LNCAP (cell line): ENCODE measurements around the gene GPC3.

Source experiments
- TF ChIP-seq, protein P1 (sequence below): fragments of 450-650 bp; IDR thresholded peaks from 2 replicates; pipeline ENCODE4 v1.5.1; 2017; ENCODE audit warnings: mild to moderate bottlenecking

Gene GPC3

DNA sequence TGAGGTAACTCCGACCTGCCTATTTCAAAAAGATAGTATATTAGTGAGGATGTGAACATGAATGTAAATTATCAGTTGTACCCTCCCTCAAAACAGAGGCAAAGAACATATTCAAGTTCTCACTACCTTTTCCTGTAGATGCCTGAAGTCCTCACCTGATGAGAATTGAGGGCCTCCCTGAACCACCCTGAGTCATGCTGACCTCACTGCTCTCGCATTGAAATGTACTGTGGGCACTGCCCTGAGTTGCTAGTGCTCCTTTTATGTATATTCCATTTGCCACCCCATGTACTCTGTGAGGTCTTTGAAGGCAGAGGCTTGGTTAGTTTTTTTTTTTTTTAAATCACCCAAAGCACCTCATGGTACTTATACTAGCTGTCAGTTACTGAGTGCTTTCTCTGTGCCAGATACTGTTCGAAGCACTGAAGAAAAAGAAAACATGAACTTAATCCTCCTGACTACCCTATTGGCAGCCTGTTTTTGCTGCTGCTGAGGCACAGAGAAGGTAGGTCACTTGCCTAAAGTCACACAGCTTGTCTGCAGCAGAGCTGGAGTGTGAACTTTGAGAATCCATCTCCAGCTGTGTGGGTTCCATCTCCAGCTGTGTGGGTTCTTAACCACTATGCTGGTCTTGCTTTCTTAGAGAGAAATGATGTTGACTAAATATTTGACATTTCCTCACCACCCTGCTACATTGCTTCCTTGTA, 317.0 kb downstream of the GPC3 start:
- TF ChIP-seq, protein P1, sequence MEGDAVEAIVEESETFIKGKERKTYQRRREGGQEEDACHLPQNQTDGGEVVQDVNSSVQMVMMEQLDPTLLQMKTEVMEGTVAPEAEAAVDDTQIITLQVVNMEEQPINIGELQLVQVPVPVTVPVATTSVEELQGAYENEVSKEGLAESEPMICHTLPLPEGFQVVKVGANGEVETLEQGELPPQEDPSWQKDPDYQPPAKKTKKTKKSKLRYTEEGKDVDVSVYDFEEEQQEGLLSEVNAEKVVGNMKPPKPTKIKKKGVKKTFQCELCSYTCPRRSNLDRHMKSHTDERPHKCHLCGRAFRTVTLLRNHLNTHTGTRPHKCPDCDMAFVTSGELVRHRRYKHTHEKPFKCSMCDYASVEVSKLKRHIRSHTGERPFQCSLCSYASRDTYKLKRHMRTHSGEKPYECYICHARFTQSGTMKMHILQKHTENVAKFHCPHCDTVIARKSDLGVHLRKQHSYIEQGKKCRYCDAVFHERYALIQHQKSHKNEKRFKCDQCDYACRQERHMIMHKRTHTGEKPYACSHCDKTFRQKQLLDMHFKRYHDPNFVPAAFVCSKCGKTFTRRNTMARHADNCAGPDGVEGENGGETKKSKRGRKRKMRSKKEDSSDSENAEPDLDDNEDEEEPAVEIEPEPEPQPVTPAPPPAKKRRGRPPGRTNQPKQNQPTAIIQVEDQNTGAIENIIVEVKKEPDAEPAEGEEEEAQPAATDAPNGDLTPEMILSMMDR, result no peak

DNA sequence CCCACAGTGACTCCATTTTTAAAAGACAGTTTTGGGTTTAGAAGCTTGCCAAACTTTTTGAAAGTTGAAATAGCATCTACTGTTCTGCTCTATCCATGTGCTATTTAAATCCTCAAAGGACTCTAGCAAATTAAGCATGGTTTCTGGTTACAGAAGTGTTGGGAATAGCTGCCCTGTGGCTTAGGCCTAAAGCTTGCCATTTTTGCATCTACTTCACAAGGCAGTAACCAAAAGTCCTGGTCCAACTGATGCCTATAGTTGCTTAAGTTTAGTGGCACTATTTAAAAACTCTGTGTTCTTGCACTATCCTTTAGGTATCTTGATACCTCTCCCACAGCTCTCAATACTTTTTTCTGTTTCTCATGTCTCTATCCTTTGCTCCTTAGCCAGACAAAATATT, 319.1 kb downstream of the GPC3 start:
- TF ChIP-seq, protein P1, result no peak

DNA sequence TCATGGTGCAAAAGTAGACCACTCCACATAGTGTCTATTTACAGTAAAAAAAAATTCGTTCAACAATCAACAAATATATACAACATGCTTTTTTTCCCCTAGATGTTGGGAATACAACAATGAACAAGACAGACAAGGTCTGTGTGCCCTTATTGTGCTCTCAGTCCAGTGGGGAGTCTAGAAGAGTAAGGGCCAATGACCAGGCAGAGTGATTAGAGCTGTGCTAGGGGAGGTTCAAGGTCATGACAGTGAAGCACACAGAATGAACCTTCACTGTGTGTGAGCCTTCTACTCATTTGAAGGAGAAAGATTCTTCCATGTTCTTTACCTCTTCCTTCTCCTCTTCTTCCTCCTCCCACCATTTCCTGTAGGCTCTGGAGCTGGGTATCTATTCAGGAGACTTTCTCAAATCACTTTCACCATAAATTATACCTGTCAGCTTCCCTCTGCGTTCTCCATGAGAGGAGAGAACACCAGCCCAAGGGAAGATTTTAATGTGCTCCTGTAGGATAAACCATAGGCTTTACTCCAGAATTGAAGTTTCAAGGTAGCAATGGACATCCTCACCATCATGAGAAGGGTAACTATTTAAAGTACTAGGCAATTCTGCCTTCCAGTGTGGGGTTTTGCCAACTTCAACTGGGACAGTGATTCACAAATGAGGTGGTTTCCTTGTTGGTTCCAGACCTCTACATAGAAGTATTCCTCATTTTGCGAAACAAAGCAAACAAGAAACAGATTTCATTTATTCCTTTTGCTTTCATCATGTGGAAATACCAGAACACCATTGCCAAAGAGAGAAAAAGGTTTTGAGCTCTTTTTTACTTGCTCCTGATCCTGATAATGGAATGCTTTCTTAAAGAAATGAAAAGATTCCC, 323.2 kb downstream of the GPC3 start:
- TF ChIP-seq, protein P1, result no peak

DNA sequence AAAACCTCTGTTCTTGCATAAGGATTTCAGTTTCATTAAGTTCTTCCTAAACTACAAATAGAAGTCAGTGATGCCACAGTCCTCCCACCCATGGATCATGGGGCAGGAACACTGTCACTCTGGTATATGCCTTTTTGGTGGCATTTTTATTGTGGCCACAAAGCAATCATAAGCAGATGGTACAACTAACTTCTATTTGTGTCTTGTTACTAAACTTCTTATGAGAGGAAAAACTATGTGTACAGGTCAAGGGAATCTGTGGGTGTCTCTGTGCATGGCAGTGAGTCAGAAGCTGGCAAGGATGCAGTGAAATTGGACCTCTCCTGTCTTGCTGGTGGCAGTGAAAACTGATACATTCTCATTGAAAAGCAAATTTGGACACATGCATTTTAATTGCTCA, 325.1 kb downstream of the GPC3 start:
- TF ChIP-seq, protein P1, result no peak

DNA sequence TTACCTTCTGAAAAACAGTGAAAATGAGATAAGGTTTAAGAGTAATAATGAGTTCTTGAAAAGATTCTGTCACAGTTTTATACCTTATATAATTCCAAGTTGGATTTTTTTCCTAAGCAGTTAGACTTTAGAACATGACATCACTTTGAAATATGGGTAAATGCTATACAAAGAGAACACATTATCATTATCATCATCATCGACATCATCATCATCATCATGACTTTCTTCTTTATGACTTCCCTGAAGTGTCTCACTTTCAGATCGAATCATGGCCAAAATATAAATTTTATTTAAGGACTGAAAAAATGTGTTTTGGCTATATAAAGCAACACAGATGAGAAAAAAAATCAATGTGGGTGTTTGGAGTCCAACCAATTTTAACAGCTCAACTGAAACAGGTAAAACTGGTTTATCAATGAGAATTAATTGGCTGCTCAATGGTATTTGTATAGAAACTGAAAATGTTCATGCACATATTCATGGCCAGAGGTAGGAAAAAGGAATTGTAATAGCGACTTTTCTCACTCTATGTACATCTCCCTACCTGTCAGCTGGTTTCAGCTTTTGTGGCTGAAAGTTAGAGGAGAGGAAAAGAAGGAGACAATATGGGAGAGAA, 327.0 kb downstream of the GPC3 start:
- TF ChIP-seq, protein P1, result no peak

DNA sequence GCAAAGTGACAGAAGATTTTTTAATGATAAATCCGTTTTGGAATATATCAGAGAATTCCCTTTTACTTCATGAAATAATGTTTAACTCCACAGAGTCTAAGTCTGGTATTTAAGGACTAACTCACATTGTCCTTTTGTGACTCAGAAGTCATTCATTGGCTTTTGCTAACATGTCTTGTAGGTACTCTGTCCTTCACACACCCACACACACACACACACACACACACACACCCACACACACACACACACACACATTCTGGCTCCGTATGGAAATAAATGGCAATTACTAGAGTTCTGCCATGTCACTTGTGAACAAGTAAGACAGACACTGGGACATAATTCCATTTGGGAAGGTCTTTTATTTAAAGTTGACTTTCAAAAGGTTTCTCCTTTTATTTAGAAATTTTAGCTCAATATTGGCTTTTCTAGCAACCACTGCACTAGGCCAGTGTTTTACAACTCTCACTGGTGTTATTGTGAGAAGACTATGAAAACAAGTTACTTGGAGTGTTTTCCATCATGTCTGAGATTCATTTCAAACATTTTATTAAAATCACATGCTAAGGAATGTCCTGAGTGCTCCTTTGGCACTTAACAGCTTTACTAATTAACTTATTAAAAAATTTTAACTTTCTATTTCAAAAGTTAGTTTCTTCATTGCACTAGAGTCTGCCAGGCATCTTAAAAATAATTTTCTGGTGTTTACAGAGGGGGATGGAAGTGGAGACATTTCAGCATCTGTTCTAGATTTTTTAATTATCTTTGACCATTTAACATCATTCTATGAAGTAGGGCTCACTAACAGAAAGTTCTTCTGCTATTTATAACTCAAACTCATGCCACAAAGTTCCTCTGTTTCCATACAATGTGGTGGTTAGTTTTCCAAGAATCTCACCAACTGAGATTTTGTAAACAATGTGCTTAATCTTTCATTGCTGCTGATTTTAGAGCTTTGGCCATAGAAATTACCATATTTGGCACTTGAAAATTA, 329.8 kb downstream of the GPC3 start:
- TF ChIP-seq, protein P1, result no peak

DNA sequence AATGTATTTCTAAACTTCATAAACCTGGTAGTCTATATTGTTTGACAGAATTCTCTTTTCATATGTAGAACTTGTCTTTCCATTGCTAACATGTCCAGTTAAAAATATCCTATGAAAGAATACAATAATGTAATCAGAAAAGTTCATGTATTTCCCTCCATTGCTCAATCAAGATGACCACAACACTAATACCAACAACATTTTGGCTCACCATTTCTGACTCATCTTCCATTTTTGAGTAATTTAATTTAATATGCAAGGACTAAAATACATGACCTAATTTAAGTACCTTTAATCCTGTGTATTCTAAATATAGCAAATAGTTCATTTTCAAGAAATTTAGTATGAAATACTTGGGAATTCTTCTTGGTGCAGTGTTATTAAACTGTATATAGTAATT, 330.6 kb downstream of the GPC3 start:
- TF ChIP-seq, protein P1, result no peak
